Measurements from ENCODE around the gene IQCE.

Gene IQCE

GRCh38 chr7:2593036-2593727 is 34.4 kb downstream of the IQCE start:
- Histone ChIP-seq H3K27me3 (peaks cover 0 to 24% (median 0%) of the 10 kb centered on the region in 11 experiments; a peak in 10 of 22 replicates), H3K36me3 (peaks cover 14 to 73% (median 54%) of the 10 kb centered on the region in 11 experiments), H3K4me1 (peaks cover 18 to 47% (median 33%) of the 10 kb centered on the region in 10 experiments), H3K27ac (no peak overlapping the region), H3K9me3 (replicated peaks in 1 of 11) (no peaks in the 10 kb centered on the region), H3K9ac (no peak overlapping the region; a peak in 1 of 22 replicates), H3K4me2 (no peak overlapping the region; a peak in 2 of 22 replicates), H4K20me1 (peaks cover 0 to 8% (median 0%) of the 10 kb centered on the region in 11 experiments; a peak in 4 of 22 replicates), H3K4me3 (no peak overlapping the region)
- TF ChIP-seq Cebpa-rat (IDR thresholded peaks at IDR 0.05), result no peak

- Histone ChIP-seq H3K4me2 (peak overlapping the region; percentile 63 to 92 (median 88); a peak in 21 of 22 replicates), H3K27me3 (peaks cover 0 to 24% (median 0%) of the 10 kb centered on the region in 11 experiments; a peak in 10 of 22 replicates), H3K9me3 (replicated peaks in 1 of 11) (no peaks in the 10 kb centered on the region), H3K4me3 (no peak overlapping the region; a peak in 1 of 20 replicates), H4K20me1 (peaks cover 0 to 8% (median 0%) of the 10 kb centered on the region in 11 experiments; a peak in 4 of 22 replicates), H3K27ac (no peak overlapping the region; a peak in 1 of 22 replicates), H3K4me1 (peaks cover 18 to 47% (median 33%) of the 10 kb centered on the region in 10 experiments), H3K36me3 (peaks cover 20 to 76% (median 63%) of the 10 kb centered on the region in 11 experiments), H3K9ac (peak overlapping the region in 4 of 11 experiments; percentile 5 to 52 (median 42); a peak in 7 of 22 replicates)
- no peak for TF ChIP-seq Cebpa-rat (IDR thresholded peaks at IDR 0.05)
These were observed 35.8 kb downstream of the IQCE start for GRCh38 chr7:2594599-2594998.

- H3K36me3 ChIP-seq, result peaks cover 20 to 76% (median 56%) of the 10 kb centered on the region in 11 experiments
- no peaks in the 10 kb centered on the region for H3K9me3 ChIP-seq (replicated peaks in 1 of 11)
- peaks cover 0 to 24% (median 0%) of the 10 kb centered on the region in 11 experiments; a peak in 10 of 22 replicates for H3K27me3 ChIP-seq
- no peak overlapping the region for H3K27ac ChIP-seq
- peaks cover 0 to 8% (median 0%) of the 10 kb centered on the region in 11 experiments; a peak in 4 of 22 replicates for H4K20me1 ChIP-seq
- peaks cover 24 to 54% (median 39%) of the 10 kb centered on the region in 10 experiments for H3K4me1 ChIP-seq
- H3K9ac ChIP-seq, result peak overlapping the region in 5 of 11 experiments; percentile 3 to 48 (median 21); a peak in 4 of 22 replicates
- H3K4me2 ChIP-seq, result peak overlapping the region; percentile 63 to 92 (median 88)
- peak overlapping the region in 4 of 10 experiments; percentile 6 to 41 (median 24); a peak in 4 of 20 replicates for H3K4me3 ChIP-seq
- no peak for TF ChIP-seq Cebpa-rat (IDR thresholded peaks at IDR 0.05)
These were observed 36.6 kb downstream of the IQCE start for GRCh38 chr7:2595258-2595860.

GRCh38 chr7:2596464-2597272 is 37.9 kb downstream of the IQCE start:
- no peak for TF ChIP-seq Cebpa-rat (IDR thresholded peaks at IDR 0.05)
- Histone ChIP-seq H3K27ac (no peak overlapping the region), H3K4me2 (peak overlapping the region in 5 of 11 experiments; percentile 3 to 92 (median 90); a peak in 11 of 22 replicates), H3K9ac (peak overlapping the region in 3 of 11 experiments; percentile 19 to 32 (median 27); a peak in 4 of 22 replicates), H3K36me3 (peaks cover 14 to 72% (median 52%) of the 10 kb centered on the region in 11 experiments), H3K9me3 (replicated peaks in 1 of 11) (no peaks in the 10 kb centered on the region), H3K27me3 (peaks cover 0 to 24% (median 0%) of the 10 kb centered on the region in 11 experiments; a peak in 10 of 22 replicates), H3K4me1 (peaks cover 29 to 68% (median 51%) of the 10 kb centered on the region in 10 experiments), H3K4me3 (no peak overlapping the region), H4K20me1 (peaks cover 0 to 8% (median 0%) of the 10 kb centered on the region in 11 experiments; a peak in 4 of 22 replicates)

GRCh38 chr7:2597273-2597640 is 38.5 kb downstream of the IQCE start:
- TF ChIP-seq Cebpa-rat (IDR thresholded peaks at IDR 0.05), result no peak
- Histone ChIP-seq H3K4me3 (no peak overlapping the region), H3K4me2 (peak overlapping the region in 5 of 11 experiments; percentile 3 to 91 (median 44); a peak in 9 of 22 replicates)

GRCh38 chr7:2598154-2598823 is 39.5 kb downstream of the IQCE start:
- no peak overlapping the region for H3K27ac ChIP-seq
- H3K36me3 ChIP-seq, result peaks cover 7 to 60% (median 37%) of the 10 kb centered on the region in 11 experiments
- H3K4me1 ChIP-seq, result peaks cover 44 to 81% (median 67%) of the 10 kb centered on the region in 10 experiments
- H3K4me2 ChIP-seq, result no peak overlapping the region
- no peak overlapping the region for H3K9ac ChIP-seq
- peaks cover 0 to 24% (median 0%) of the 10 kb centered on the region in 11 experiments; a peak in 10 of 22 replicates for H3K27me3 ChIP-seq
- no peak for TF ChIP-seq Cebpa-rat (IDR thresholded peaks at IDR 0.05)
- no peaks in the 10 kb centered on the region for H3K9me3 ChIP-seq (replicated peaks in 1 of 11)
- no peak overlapping the region for H3K4me3 ChIP-seq
- peaks cover 0 to 20% (median 0%) of the 10 kb centered on the region in 11 experiments; a peak in 7 of 22 replicates for H4K20me1 ChIP-seq

More at GRCh38 chr7:2597273-2597640, 38.5 kb downstream of the IQCE start:
- H3K36me3 ChIP-seq, result peaks cover 11 to 70% (median 47%) of the 10 kb centered on the region in 11 experiments
- no peak overlapping the region for H3K27ac ChIP-seq
- H3K9ac ChIP-seq, result peak overlapping the region in 3 of 11 experiments; percentile 19 to 32 (median 27); a peak in 4 of 22 replicates
- peaks cover 33 to 73% (median 57%) of the 10 kb centered on the region in 10 experiments for H3K4me1 ChIP-seq
- no peaks in the 10 kb centered on the region for H3K9me3 ChIP-seq (replicated peaks in 1 of 11)
- peaks cover 0 to 24% (median 0%) of the 10 kb centered on the region in 11 experiments; a peak in 10 of 22 replicates for H3K27me3 ChIP-seq
- peaks cover 0 to 12% (median 0%) of the 10 kb centered on the region in 11 experiments; a peak in 5 of 22 replicates for H4K20me1 ChIP-seq

GRCh38 chr7:2601065-2601464 is 42.3 kb downstream of the IQCE start:
- peaks cover 7 to 50% (median 29%) of the 10 kb centered on the region in 11 experiments for H3K36me3 ChIP-seq
- H3K9ac ChIP-seq, result no peak overlapping the region
- H3K4me3 ChIP-seq, result no peak overlapping the region
- peaks cover 49 to 81% (median 69%) of the 10 kb centered on the region in 10 experiments for H3K4me1 ChIP-seq
- no peaks in the 10 kb centered on the region for H3K9me3 ChIP-seq (replicated peaks in 1 of 11)
- peaks cover 0 to 13% (median 0%) of the 10 kb centered on the region in 11 experiments; a peak in 6 of 22 replicates for H4K20me1 ChIP-seq
- H3K27me3 ChIP-seq, result peaks cover 0 to 13% (median 0%) of the 10 kb centered on the region in 11 experiments; a peak in 6 of 22 replicates
- no peak overlapping the region for H3K27ac ChIP-seq
- TF ChIP-seq Cebpa-rat (IDR thresholded peaks at IDR 0.05), result no peak
- peak overlapping the region in 9 of 11 experiments; percentile 13 to 98 (median 44); a peak in 13 of 22 replicates for H3K4me2 ChIP-seq

All from BLaER1 treated with 17β-estradiol and CSF1 and Interleukin-3, amounts not matched to agents 10 nM and 100 nM (cell line).